Esophagus squamous epithelium (tissue), 4 donors: ENCODE data around the gene ARHGAP30.
A peak's percentile ranks its signal among the peaks of the same experiment; 100 is the strongest.

Experiments used
- CTCF ChIP-seq, 6 experiments: fragments of 450-650 bp in 4 of 6; fragments of 200-600 bp in 2 of 6; sonication (generic) in 2 of 6; IDR thresholded peaks; one replicate each; pipeline ENCODE4 v1.5.1; 2016 to 2019; ENCODE audit warnings: antibody characterized with exemption in 6 of 6, mild to moderate bottlenecking in 4 of 6, moderate library complexity in 4 of 6
- POLR2A ChIP-seq, 4 donors: fragments of 450-650 bp; IDR thresholded peaks; one replicate each; pipeline ENCODE4 v1.6.1; 2017; ENCODE audit warnings: antibody characterized with exemption in 4 of 4, mild to moderate bottlenecking in 4 of 4, moderate library complexity in 3 of 4

DNA sequence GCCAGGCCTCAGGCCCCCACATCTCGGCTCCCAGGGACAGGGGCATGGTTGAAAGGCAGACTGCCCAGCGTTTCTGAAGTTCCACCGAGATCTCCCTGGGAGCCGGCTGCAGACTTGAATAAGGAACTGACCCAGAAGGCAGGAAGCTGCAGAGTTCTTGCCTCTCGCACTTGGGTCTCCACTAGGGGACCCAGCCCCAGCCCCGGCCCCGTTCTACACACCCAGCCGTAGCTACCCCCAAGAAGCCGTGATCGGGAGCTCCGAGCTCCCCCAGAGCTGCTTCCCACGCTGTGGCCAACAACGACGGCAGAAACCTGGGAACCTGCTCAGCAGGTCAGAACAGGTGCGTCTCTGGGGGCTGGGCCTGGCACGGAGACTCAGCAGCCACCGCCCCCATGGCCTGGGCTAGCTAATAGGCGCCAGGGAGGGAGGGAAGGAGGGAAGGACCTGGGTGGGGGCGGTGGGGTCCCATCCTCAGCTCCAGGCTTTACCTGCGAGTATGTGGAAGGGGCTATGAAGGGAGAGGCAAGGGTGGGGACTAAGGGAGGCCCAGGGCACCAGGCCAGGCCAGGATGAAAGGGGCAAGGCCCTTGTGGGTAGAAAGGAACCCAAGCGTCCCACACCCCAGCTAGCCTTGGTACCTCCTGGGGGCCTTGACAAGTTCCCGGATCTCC, 19.7 kb upstream of the ARHGAP30 start, which contains the start of gene NECTIN4:
- TF ChIP-seq CTCF (IDR thresholded peaks at IDR 0.05): no peak
- TF ChIP-seq POLR2A (IDR thresholded peaks at IDR 0.05): peak in 3 of 4 donors; percentile 72 to 83 (median 73)
